GM18907 (cell line): Measurements from ENCODE around the gene VAMP4.

Experiments used
- ATAC-seq: cut with Tn5 transposase; IDR thresholded peaks from one replicate; pipeline ENCODE4 v1.9.1; 2021; ENCODE audit warnings: mild to moderate bottlenecking, moderate library complexity; ENCODE audit not compliant: unreplicated experiment

VAMP4 gene

DNA sequence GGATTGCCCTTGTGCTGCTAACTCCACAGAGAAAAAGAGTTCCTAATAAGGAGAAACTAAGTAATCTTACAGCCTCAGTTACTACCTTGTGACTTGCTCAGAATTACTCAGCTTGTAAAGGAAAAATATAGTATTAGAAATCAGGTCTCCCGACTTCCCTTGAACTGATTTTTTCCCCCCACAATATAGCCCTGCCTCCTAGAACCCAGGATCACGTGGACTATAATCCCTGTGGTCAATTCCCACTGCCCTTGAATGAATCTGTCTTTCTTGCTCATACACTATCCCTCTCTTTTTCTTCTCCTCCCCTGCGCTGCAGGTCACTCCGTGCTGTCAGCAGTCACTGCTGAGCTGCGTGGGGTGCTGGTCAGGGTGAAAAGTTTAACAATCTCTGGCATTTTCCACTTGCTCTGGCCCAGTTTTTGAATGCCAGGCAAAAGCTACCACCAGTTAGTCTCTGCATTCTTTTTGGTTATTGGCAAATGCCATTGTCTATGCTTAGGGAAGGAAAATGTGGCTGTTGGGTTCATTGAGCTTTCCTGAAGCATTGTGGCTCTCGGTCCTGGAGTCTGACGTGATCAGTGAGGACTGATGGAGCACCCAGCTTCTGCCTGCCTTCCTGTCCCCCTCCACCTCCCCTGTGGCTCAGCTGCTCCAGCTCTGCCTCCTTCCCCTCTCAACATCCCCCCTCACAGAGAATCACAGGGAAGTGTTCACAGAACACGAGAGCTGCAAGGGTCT is 87.5 kb downstream of the VAMP4 start:
- ATAC-seq = no peak

DNA sequence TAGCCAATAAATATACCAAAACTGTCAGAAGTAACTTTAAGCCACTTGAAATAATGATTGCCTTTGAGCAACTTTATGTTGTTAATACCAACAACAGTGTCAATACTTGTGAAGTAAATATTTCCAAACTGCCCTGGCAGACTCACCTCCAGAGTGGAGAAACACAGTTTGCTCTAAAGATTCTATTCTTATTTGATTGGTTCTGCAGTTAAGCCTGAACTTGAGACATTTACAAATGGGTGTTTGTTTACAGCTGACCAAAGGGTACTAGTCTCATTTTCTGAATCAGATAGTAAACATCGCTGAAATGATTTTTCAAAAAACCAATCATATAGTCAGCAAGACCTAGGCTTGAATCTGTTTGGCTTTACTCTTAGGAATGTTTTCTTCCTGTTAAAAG is 88.1 kb downstream of the VAMP4 start:
- ATAC-seq = no peak

DNA sequence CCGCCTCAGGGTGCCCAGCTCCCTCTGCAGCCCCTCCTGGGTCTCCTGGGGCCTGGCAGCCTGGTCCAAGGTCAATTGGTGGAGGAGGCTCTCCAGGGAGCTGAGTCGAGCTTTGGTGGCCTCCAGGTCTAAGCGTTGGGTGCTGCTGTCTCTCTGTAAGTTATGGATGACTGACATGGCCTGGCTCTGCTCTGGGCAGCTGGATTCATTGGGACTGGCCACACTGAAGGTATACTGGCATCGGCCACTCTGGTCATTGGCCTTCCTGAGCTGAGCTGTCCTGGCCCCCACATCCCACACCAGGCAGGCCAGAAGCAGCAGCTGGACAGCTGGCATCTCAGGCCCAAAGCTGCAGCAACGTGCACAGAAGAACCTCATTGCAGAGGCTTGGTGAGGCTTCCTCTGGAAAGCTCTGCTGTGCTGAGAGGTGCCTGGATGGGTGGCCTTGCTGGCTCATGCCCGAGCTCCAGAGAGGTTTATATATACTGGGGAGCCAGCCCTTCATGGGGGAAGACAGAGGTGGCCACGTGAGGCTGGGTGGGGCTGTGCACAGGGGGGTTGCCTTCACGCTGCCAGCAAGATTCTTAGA is 89.5 kb downstream of the VAMP4 start, which contains the start of gene MYOC:
Gene MYOC (minus strand): TSS at position 455 of the 589 bp plus-strand sequence. CDS start 77 bp downstream, at position 378.
- ATAC-seq = no peak
